Skeletal muscle satellite cell (primary cell): ENCODE measurements around the gene FGD1.

ENCODE experiments used
- H3K27me3 ChIP-seq: 2 replicates; pipeline ENCODE4 v1.7.0; 2013; ENCODE audit warnings: low read length; ENCODE audit not compliant: control insufficient read depth, insufficient read depth
- H3K36me3 ChIP-seq: 2 replicates; pipeline ENCODE4 v1.7.0; 2013; ENCODE audit warnings: mild to moderate bottlenecking, control low read depth, low read length; ENCODE audit not compliant: insufficient read depth
- H3K4me1 ChIP-seq: 2 replicates; pipeline ENCODE4 v1.7.0; 2013; ENCODE audit warnings: low read length; ENCODE audit not compliant: control insufficient read depth, insufficient read depth
- H3K4me2 ChIP-seq: 2 replicates; pipeline ENCODE4 v1.7.0; 2013; ENCODE audit warnings: mild to moderate bottlenecking, low read length
- H3K4me3 ChIP-seq: 2 replicates; pipeline ENCODE4 v1.7.0; 2013; ENCODE audit warnings: low read length
- H3K9ac ChIP-seq: 2 replicates; pipeline ENCODE4 v1.7.0; 2013; ENCODE audit warnings: mild to moderate bottlenecking, low read depth, low read length, moderate library complexity
- H3K9me3 ChIP-seq: replicated peaks from 2 replicates; pipeline ENCODE4 v1.7.0; 2013; ENCODE audit warnings: mild to moderate bottlenecking, control low read depth, low read length

Gene FGD1

GRCh38 chrX:54419559-54420302 lies 76.3 kb downstream of the FGD1 start:
- no peak overlapping the region for H3K4me2 ChIP-seq
- no peak overlapping the region for H3K4me3 ChIP-seq
- H3K36me3 ChIP-seq: no peaks in the 10 kb centered on the region
- no peaks in the 10 kb centered on the region for H3K9me3 ChIP-seq
- no peaks in the 10 kb centered on the region for H3K27me3 ChIP-seq
- no peaks in the 10 kb centered on the region for H3K4me1 ChIP-seq
- no peak overlapping the region for H3K9ac ChIP-seq

DNA sequence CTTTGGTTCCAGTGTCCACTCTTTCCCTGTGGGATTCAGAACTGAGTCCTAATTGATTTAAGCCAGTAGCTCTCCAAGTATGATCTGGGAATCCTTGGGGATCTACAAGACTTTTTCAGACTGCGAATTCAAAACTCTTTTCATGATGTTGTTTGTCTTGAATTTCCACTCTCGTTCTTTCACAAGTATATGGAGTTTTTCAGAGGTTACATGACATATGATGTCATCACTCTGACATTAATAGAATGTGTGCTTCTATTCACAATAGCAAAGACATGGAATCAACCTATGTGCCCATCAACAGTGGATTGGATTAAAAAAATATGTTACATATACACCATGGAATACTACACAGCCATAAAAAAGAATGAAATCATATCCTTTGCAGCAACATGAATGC lies 79.1 kb downstream of the FGD1 start:
- Histone ChIP-seq H3K4me3 (no peak overlapping the region), H3K9ac (no peak overlapping the region), H3K36me3 (no peaks in the 10 kb centered on the region), H3K4me2 (no peak overlapping the region), H3K27me3 (peaks cover 6% of the 10 kb centered on the region), H3K9me3 (no peaks in the 10 kb centered on the region), H3K4me1 (no peaks in the 10 kb centered on the region)

- Histone ChIP-seq H3K36me3 (no peaks in the 10 kb centered on the region), H3K4me1 (no peaks in the 10 kb centered on the region), H3K27me3 (peaks cover 6% of the 10 kb centered on the region), H3K9ac (no peak overlapping the region), H3K4me3 (no peak overlapping the region), H3K9me3 (no peaks in the 10 kb centered on the region), H3K4me2 (no peak overlapping the region)
Observed at GRCh38 chrX:54415534-54416350, 80.3 kb downstream of the FGD1 start.

DNA sequence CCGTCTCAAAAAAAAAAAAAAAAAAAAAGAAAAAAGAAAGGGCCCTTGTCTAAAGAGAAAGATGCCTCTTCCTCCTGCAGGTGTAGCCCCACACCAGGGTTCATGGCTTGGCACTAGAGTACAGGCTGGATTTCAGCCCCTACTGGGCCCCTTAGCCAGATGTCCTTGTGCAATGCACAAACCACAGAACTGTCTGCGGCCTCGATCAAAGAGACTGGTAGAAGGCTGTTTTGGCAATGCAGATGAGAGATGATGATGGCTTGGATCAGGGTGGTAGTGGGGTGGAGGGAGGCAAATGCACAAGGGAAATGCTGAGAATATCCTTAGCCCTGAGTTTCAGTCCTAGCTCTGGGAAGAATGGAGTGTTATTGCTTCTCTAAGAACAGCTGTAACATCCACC lies 82.3 kb downstream of the FGD1 start:
- peaks cover 6% of the 10 kb centered on the region for H3K27me3 ChIP-seq
- H3K4me3 ChIP-seq: no peak overlapping the region
- no peak overlapping the region for H3K4me2 ChIP-seq
- H3K9ac ChIP-seq: no peak overlapping the region
- no peaks in the 10 kb centered on the region for H3K4me1 ChIP-seq
- H3K9me3 ChIP-seq: no peaks in the 10 kb centered on the region
- H3K36me3 ChIP-seq: no peaks in the 10 kb centered on the region

- no peaks in the 10 kb centered on the region for H3K36me3 ChIP-seq
- no peaks in the 10 kb centered on the region for H3K4me1 ChIP-seq
- no peaks in the 10 kb centered on the region for H3K9me3 ChIP-seq
- H3K4me3 ChIP-seq: no peak overlapping the region
- H3K27me3 ChIP-seq: peaks cover 6% of the 10 kb centered on the region
- no peak overlapping the region for H3K9ac ChIP-seq
- no peak overlapping the region for H3K4me2 ChIP-seq
Observed at GRCh38 chrX:54411732-54412131, 84.3 kb downstream of the FGD1 start.

GRCh38 chrX:54407266-54407665 lies 88.8 kb downstream of the FGD1 start:
- Histone ChIP-seq H3K27me3 (no peaks in the 10 kb centered on the region), H3K4me2 (no peak overlapping the region), H3K36me3 (no peaks in the 10 kb centered on the region), H3K4me1 (no peaks in the 10 kb centered on the region), H3K4me3 (no peak overlapping the region), H3K9ac (no peak overlapping the region), H3K9me3 (no peaks in the 10 kb centered on the region)

DNA sequence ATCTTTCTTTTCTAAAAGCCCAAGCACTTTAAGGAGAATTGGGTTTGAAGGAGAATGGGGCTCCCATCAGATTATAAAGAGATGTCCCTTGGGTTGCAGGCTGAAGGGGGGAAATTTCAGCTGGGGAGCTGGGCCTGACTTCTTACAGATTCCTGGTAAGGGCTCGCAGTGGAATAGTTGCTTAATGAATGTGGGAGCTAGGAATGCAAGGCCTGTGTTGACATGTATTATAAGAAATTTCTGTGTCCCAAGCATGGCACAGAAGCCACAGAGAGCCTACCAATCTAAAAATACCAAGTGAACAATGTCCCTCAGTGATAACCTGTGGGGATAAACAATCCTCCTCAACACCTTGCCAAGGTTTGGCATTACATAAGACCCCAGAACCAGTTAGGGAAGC lies 98.9 kb downstream of the FGD1 start:
- Histone ChIP-seq H3K4me2 (no peak overlapping the region), H3K4me1 (no peaks in the 10 kb centered on the region), H3K27me3 (no peaks in the 10 kb centered on the region), H3K9ac (no peak overlapping the region), H3K4me3 (no peak overlapping the region), H3K9me3 (no peaks in the 10 kb centered on the region), H3K36me3 (no peaks in the 10 kb centered on the region)
